COLO668 (cell line): Measurements from ENCODE around the gene COA6.

Experiments used
- DNase-seq: peaks from one replicate; lab custom pipeline; 2025; ENCODE audit not compliant: unreplicated experiment; lab: John Stamatoyannopoulos, UW

Gene COA6

DNA sequence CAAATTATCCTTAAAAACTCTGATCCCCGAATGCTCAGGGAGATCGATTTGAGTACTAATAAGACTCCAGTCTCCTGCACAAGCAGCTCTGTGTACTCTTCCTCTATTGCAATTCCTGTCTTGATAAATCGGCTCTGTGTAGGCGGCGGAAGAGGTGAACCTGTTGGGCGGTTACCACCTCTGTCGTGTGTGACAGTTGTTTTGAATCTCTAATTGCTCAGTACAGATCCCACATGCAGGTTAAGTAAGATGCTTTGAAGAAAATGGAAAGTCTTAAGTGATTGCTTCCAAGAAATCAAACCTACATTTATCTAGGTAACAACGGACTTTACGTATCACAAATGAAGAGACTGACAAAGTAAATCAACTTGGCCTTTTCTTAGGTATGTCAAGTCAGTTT, 35.5 kb downstream of the COA6 start:
- no peak for DNase-seq

DNA sequence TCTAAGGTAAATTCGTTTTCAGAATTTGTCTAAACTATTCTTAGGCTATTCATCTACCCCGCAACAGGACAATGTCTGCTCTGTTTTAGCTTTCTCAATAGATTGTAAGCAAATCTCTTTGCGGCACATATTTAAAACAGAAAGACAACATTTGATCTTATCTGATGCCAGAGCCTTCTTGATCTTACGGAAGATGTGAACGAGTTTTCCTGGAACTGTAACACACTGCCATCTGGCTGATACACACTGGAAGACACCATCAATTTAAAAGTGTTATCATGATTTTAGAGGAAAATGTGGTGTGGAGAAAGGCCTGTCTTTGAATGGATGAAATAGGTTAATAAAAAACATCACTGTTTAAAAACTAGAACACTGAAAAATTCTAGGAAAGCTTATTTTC, 36.1 kb downstream of the COA6 start:
- DNase-seq, result no peak

DNA sequence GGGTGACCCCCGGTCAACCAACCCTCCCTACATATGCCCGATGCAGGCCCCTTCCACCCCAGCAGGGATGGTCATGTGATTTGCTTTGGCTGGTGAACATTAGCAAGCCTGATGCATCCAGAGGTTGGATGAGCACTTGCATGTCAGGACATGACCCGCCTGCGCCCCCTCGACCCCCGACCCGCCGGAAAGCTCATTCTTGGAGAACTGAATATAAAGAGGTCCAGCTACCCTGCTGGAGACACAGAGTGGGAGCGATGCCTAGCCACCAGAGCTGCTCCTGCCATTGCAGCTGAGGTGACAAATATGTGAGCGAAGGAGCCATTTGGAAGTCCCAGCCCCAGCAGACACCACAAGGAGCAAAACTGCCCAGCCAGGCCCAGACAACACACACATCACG, 39.6 kb downstream of the COA6 start:
- DNase-seq, result peak; percentile 32

- DNase-seq, result no peak
These were observed 40.2 kb downstream of the COA6 start for GRCh38 chr1:234413485-234413884.

DNA sequence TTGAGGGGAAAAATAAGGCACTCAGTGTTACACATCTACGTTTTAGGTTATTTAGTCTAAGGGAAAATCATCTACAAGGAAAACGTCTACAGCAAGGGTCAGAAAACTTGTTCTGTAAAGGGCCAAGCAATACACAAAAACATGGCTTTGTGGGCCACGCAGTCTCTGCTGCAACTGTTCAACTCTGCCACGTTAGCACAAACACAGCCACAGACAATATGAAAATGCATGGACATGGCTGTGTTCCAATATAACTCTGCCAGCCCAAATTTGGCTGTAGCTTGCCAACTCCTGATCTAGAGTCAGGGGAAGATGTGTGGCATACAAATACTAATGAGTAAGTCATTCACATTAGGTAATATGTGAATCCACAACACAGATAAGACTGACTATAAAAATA, 40.7 kb downstream of the COA6 start:
- DNase-seq, result no peak

- DNase-seq, result no peak
These were observed 54.8 kb downstream of the COA6 start for GRCh38 chr1:234427950-234428646.

- no peak for DNase-seq
These were observed 56.2 kb downstream of the COA6 start for GRCh38 chr1:234429434-234429806.

GRCh38 chr1:234430691-234431090, 57.4 kb downstream of the COA6 start:
- DNase-seq, result no peak

- no peak for DNase-seq
These were observed 58.0 kb downstream of the COA6 start for GRCh38 chr1:234431255-234431654.

GRCh38 chr1:234433563-234434285, 60.5 kb downstream of the COA6 start:
- no peak for DNase-seq
